GM12891 (cell line): ENCODE data around the gene IGF1R.

ENCODE experiments used
- PAX5 ChIP-seq: IDR thresholded peaks from 2 replicates; pipeline ENCODE4 v1.6.1; 2011; ENCODE audit warnings: low read length, moderate library complexity, mild to moderate bottlenecking; ENCODE audit not compliant: insufficient read depth, severe bottlenecking
- POLR2A ChIP-seq: IDR thresholded peaks from 2 replicates; pipeline ENCODE4 v1.6.1; 2011; ENCODE audit warnings: low read depth, low read length, control low read depth
- POLR2AphosphoS5 ChIP-seq: IDR thresholded peaks from 2 replicates; pipeline ENCODE4 v1.6.1; 2011; ENCODE audit warnings: low read depth, low read length, control low read depth
- TAF1 ChIP-seq: IDR thresholded peaks from 2 replicates; pipeline ENCODE4 v1.6.1; 2011; ENCODE audit warnings: low read depth, low read length, control low read depth

DNA sequence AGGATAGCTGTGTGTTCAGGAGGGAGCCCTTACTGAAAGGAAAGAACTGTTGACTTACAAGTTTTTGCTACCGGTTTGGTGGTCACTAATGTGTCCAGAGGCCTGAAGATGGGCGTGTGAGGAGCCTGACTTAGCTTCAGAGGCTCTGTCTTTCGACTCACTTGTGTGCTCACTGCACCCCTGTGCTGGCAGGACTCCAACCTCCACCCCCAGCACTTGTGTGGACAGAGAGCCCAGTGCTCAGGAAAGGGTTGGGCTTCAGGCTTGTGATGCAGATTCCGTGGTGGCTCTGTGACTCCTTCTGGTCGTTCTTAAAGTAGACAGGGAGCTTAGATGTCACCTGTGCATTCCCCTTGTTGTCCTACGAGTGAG is 258.4 kb downstream of the IGF1R start:
- TF ChIP-seq POLR2A: no peak
- no peak for TF ChIP-seq TAF1
- no peak for TF ChIP-seq POLR2AphosphoS5
- TF ChIP-seq PAX5: no peak
